Glutamatergic neuron (in vitro differentiated cells): ENCODE results near the gene TLL2. TPM values are rescaled to one million over a fixed set of nuclear protein-coding genes. Genes with fewer than 3 reads are reported as not detected.

ENCODE experiments used
- DNase-seq: peaks from one replicate; pipeline ENCODE4 v3.0.0; 2022
- H3K27ac Mint-ChIP-seq: one replicate; pipeline ENCODE4 v1.8.0; 2020; ENCODE audit warnings: mild to moderate bottlenecking, mixed read lengths, inconsistent platforms; ENCODE audit not compliant: unreplicated experiment
- H3K27me3 Mint-ChIP-seq: one replicate; pipeline ENCODE4 v1.8.0; 2020; ENCODE audit warnings: mild to moderate bottlenecking, moderate library complexity, mixed read lengths, inconsistent platforms; ENCODE audit not compliant: unreplicated experiment
- H3K36me3 Mint-ChIP-seq: one replicate; pipeline ENCODE4 v1.8.0; 2020; ENCODE audit warnings: mild to moderate bottlenecking, mixed read lengths, inconsistent platforms; ENCODE audit not compliant: unreplicated experiment
- H3K4me1 Mint-ChIP-seq: one replicate; pipeline ENCODE4 v1.8.0; 2020; ENCODE audit warnings: mild to moderate bottlenecking, low read depth, mixed read lengths, inconsistent platforms; ENCODE audit not compliant: unreplicated experiment
- H3K4me3 Mint-ChIP-seq: one replicate; pipeline ENCODE4 v1.8.0; 2020; ENCODE audit warnings: mild to moderate bottlenecking, mixed read lengths, inconsistent platforms; ENCODE audit not compliant: unreplicated experiment
- H3K9me3 Mint-ChIP-seq: one replicate; pipeline ENCODE4 v1.8.0; 2020; ENCODE audit warnings: mild to moderate bottlenecking, moderate library complexity, mixed read lengths, inconsistent platforms; ENCODE audit not compliant: unreplicated experiment
- total RNA-seq: library from RNA; stranded (reverse); fragmentation: NEBNext Ultra II Directional; extraction: Animal tissue kit (Norgen Biotek cat#: 25700); gene quantifications from one replicate; pipeline ENCODE4 v1.2.1, GENCODE V29; 2021; ENCODE audit not compliant: unreplicated experiment
- TF ChIP-seq, protein P1 (sequence below): fragments of 200-600 bp; sonication (generic); IDR thresholded peaks from one replicate; pipeline ENCODE4 v1.5.0; 2021; ENCODE audit not compliant: partially characterized antibody, unreplicated experiment

TLL2 gene
- total RNA-seq, 1 donor from 2014 or later: 0.17 TPM

DNA sequence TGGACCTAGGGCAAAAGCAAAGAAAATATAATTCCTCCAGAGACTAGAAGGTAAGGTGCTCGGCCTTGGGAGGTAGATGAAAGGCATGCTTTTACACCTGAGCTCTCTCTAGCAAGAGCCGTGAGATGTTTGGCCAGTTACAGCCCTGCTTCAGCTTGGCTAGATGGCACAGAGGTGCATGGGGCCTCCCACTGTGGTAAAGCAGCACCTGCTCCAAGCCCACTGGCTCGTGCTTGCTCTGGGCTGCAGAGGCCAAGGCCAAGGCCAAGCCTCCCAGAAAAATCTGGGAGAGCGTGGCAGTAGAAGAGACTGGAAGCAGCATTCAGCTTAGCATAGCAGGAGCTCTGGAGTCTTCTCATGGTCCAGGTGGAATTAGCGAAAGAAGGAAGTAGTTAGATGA, 123.9 kb downstream of the TLL2 start:
- TF ChIP-seq, protein P1, sequence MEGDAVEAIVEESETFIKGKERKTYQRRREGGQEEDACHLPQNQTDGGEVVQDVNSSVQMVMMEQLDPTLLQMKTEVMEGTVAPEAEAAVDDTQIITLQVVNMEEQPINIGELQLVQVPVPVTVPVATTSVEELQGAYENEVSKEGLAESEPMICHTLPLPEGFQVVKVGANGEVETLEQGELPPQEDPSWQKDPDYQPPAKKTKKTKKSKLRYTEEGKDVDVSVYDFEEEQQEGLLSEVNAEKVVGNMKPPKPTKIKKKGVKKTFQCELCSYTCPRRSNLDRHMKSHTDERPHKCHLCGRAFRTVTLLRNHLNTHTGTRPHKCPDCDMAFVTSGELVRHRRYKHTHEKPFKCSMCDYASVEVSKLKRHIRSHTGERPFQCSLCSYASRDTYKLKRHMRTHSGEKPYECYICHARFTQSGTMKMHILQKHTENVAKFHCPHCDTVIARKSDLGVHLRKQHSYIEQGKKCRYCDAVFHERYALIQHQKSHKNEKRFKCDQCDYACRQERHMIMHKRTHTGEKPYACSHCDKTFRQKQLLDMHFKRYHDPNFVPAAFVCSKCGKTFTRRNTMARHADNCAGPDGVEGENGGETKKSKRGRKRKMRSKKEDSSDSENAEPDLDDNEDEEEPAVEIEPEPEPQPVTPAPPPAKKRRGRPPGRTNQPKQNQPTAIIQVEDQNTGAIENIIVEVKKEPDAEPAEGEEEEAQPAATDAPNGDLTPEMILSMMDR: no peak
- H3K27me3 Mint-ChIP-seq: peaks cover 3% of the 10 kb centered on the region
- no peak for DNase-seq
- no peaks in the 10 kb centered on the region for H3K4me1 Mint-ChIP-seq
- H3K36me3 Mint-ChIP-seq: no peaks in the 10 kb centered on the region
- no peaks in the 10 kb centered on the region for H3K9me3 Mint-ChIP-seq
- H3K27ac Mint-ChIP-seq: no peak overlapping the region
- no peak overlapping the region for H3K4me3 Mint-ChIP-seq

GRCh38 chr10:96387601-96388000, 126.1 kb downstream of the TLL2 start:
- H3K4me1 Mint-ChIP-seq: no peaks in the 10 kb centered on the region
- no peak for DNase-seq
- TF ChIP-seq, protein P1: no peak
- H3K36me3 Mint-ChIP-seq: peaks cover 4% of the 10 kb centered on the region
- H3K4me3 Mint-ChIP-seq: no peak overlapping the region
- peaks cover 3% of the 10 kb centered on the region for H3K27me3 Mint-ChIP-seq
- H3K9me3 Mint-ChIP-seq: no peaks in the 10 kb centered on the region
- no peak overlapping the region for H3K27ac Mint-ChIP-seq

DNA sequence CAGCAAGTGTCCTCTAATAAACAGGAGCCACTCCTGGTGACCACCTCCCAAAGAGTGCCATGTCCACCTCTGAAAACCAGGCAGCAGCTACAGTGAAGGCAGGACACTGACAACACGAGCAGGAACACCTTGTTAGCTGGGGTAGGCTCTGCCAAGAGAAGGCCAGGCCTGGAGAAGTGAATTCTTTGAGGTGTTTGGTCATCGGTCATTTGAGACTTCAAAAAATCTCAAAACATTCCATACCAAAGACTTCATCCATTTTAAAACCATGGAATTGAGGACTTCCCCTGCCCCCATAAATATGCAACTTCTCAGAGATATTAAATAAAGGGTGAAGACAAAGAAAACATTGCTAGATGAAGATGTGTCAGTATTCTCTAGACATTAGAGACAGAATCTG, 126.6 kb downstream of the TLL2 start:
- TF ChIP-seq, protein P1: no peak
- Mint-ChIP-seq H3K36me3 (peaks cover 4% of the 10 kb centered on the region), H3K27ac (no peak overlapping the region), H3K27me3 (peaks cover 3% of the 10 kb centered on the region), H3K9me3 (no peaks in the 10 kb centered on the region), H3K4me3 (no peak overlapping the region), H3K4me1 (no peaks in the 10 kb centered on the region)
- DNase-seq: no peak

DNA sequence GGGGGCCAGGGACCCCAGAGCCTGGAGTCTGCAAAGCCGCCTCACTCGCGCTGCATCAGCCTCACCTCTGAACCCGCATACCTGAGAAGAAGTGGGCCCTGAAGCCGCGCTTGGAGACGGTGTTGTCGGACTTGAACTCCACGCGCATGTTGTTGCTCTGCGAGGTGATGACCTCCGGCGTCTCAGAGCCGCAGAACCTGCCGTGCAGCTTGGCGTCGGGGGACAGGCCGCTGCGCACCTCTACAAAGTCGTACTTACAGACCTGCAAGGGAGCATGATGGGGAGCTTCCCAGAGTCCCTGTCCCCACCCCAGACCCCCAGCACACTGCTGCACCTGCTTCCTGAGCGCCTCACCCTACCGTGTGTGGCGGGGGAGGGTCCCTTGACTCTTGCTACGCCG, 129.2 kb downstream of the TLL2 start:
- TF ChIP-seq, protein P1: no peak
- no peak overlapping the region for H3K4me3 Mint-ChIP-seq
- H3K36me3 Mint-ChIP-seq: peaks cover 9% of the 10 kb centered on the region
- H3K9me3 Mint-ChIP-seq: no peaks in the 10 kb centered on the region
- no peaks in the 10 kb centered on the region for H3K4me1 Mint-ChIP-seq
- peaks cover 5% of the 10 kb centered on the region for H3K27me3 Mint-ChIP-seq
- no peak overlapping the region for H3K27ac Mint-ChIP-seq
- DNase-seq: no peak

- Mint-ChIP-seq H3K27ac (no peak overlapping the region), H3K4me3 (no peak overlapping the region), H3K4me1 (peaks cover under 1% of the 10 kb centered on the region), H3K9me3 (peaks cover under 1% of the 10 kb centered on the region), H3K27me3 (peaks cover 3% of the 10 kb centered on the region), H3K36me3 (peaks cover 9% of the 10 kb centered on the region)
- no peak for DNase-seq
- TF ChIP-seq, protein P1: no peak
These were observed 132.9 kb downstream of the TLL2 start for GRCh38 chr10:96380821-96381220.
